IPS-18a (cell line): ENCODE measurements around the gene OPTC.

Experiments
- H3K27ac ChIP-seq: one replicate; pipeline ENCODE4 v1.5.1; 2013; ENCODE audit warnings: low read length
- H3K27me3 ChIP-seq: one replicate; pipeline ENCODE4 v1.6.1; 2013; ENCODE audit warnings: mild to moderate bottlenecking, low read length; ENCODE audit not compliant: control insufficient read depth, insufficient read depth
- H3K36me3 ChIP-seq: one replicate; pipeline ENCODE4 v1.6.1; 2013; ENCODE audit warnings: low read depth, low read length; ENCODE audit not compliant: control insufficient read depth
- H3K4me1 ChIP-seq: one replicate; pipeline ENCODE4 v1.6.1; 2013; ENCODE audit warnings: low read depth, low read length; ENCODE audit not compliant: control insufficient read depth
- H3K4me3 ChIP-seq: one replicate; pipeline ENCODE4 v1.5.1; 2013; ENCODE audit warnings: low read length
- H3K9ac ChIP-seq: one replicate; pipeline ENCODE4 v1.6.1; 2013; ENCODE audit warnings: mild to moderate bottlenecking, low read length, moderate library complexity
- H3K9me3 ChIP-seq: one replicate; pipeline ENCODE4 v1.6.1; 2013; ENCODE audit warnings: low read depth, low read length; ENCODE audit not compliant: control insufficient read depth

Gene OPTC

DNA sequence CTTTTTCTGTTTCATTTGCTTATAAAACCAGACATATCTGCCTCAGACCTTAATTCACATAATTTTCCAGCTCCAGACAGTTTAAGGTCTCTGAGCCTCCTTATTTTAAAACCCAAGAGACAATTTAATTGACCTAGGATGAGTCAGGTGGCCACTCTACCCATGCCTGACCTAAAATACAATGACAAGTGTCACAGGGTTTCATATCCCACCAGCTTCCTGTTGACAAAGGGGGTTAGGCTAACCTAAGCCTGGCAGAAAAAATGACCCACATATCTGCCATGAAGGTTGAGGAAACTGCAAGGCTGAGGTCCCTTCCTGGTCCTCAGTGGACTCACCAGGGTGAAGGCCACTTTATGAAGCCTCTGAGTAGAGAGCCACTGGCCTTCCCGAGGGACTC, 52.3 kb downstream of the OPTC start:
- peaks cover 41% of the 10 kb centered on the region for H3K4me1 ChIP-seq
- no peak overlapping the region for H3K9ac ChIP-seq
- H3K27ac ChIP-seq, result no peak overlapping the region
- H3K36me3 ChIP-seq, result no peaks in the 10 kb centered on the region
- no peaks in the 10 kb centered on the region for H3K27me3 ChIP-seq
- H3K4me3 ChIP-seq, result no peak overlapping the region
- no peaks in the 10 kb centered on the region for H3K9me3 ChIP-seq

- H3K27ac ChIP-seq, result no peak overlapping the region
- H3K4me3 ChIP-seq, result no peak overlapping the region
- peaks cover 41% of the 10 kb centered on the region for H3K4me1 ChIP-seq
- no peak overlapping the region for H3K9ac ChIP-seq
- no peaks in the 10 kb centered on the region for H3K27me3 ChIP-seq
- no peaks in the 10 kb centered on the region for H3K9me3 ChIP-seq
- H3K36me3 ChIP-seq, result no peaks in the 10 kb centered on the region
Observed at GRCh38 chr1:203547147-203547546, 53.2 kb downstream of the OPTC start.

DNA sequence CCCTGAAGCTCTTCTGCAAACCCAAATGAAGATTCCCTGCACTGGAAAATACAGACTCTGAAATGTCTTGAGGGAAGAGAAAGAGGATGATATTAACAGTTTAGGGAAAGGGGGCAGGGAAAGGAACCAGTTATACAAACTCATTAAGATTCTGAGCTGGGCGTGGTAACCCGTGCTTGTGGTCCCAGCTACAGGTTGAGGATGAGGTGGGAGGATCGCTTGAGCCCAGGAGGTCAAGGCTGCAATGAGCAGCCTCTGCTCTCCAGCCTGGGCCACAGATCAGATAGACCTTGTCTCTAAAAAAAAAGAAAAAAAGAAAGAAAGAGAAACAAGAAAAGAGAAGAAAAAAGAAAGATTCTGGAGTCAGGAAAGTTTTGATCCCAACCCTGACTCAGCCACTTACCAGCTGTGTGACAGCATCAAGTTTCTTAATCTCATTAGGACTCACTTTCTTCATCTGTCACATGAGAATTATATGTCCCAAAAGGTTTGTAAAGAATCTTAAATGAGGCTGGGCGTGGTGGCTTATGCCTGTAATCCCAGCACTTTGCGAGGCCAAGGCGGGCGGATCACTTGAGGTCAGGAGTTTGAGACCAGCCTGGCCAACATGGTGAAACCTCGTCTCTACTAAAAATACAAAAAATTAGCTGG, 53.9 kb downstream of the OPTC start:
- H3K27ac ChIP-seq, result no peak overlapping the region
- H3K4me3 ChIP-seq, result no peak overlapping the region
- no peaks in the 10 kb centered on the region for H3K9me3 ChIP-seq
- peaks cover 41% of the 10 kb centered on the region for H3K4me1 ChIP-seq
- no peaks in the 10 kb centered on the region for H3K36me3 ChIP-seq
- H3K9ac ChIP-seq, result no peak overlapping the region
- no peaks in the 10 kb centered on the region for H3K27me3 ChIP-seq

DNA sequence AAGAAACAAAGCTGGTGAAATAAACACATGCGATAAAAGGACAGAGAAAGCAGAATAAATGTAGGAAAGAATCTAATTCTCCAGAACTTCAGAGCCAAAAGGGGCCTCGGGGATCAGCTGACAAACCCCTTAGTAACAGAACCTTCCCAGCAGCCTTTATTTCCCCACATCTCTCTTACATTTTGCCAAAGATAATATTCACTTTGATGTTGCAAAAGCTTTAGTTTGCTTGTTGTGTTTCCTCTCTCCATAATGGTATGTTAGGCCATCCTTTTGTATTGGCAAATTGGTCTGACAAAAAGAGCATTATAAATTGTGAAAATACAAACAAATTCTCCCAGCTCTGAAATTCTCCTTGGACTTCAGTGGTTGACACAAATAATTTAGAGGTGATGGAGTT, 54.9 kb downstream of the OPTC start:
- H3K36me3 ChIP-seq, result no peaks in the 10 kb centered on the region
- no peaks in the 10 kb centered on the region for H3K9me3 ChIP-seq
- no peak overlapping the region for H3K9ac ChIP-seq
- no peak overlapping the region for H3K4me3 ChIP-seq
- H3K27me3 ChIP-seq, result no peaks in the 10 kb centered on the region
- no peak overlapping the region for H3K27ac ChIP-seq
- peaks cover 39% of the 10 kb centered on the region for H3K4me1 ChIP-seq

GRCh38 chr1:203549309-203549708, 55.4 kb downstream of the OPTC start:
- Histone ChIP-seq H3K9me3 (no peaks in the 10 kb centered on the region), H3K4me3 (no peak overlapping the region), H3K27me3 (no peaks in the 10 kb centered on the region), H3K36me3 (no peaks in the 10 kb centered on the region), H3K9ac (no peak overlapping the region), H3K4me1 (peaks cover 35% of the 10 kb centered on the region), H3K27ac (no peak overlapping the region)

DNA sequence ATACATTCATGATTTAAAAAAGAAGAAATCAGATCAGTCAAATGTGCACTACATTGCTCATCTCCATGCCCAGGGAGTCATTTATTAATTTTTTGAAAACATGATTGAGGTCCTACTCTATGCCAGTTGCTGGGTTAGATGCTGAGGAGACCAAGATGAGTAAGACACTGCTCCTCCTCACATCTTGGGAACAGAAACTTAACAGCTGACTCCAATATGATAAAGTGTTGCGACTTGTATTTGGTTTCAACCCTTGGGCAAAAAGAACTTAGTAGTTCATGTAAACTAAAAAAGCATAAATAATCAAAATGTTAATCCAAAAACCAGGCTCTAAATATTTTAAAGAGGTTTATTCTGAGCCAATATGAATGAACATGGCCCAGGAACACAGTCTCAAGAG, 56.9 kb downstream of the OPTC start:
- H3K27me3 ChIP-seq, result no peaks in the 10 kb centered on the region
- H3K9ac ChIP-seq, result no peak overlapping the region

DNA sequence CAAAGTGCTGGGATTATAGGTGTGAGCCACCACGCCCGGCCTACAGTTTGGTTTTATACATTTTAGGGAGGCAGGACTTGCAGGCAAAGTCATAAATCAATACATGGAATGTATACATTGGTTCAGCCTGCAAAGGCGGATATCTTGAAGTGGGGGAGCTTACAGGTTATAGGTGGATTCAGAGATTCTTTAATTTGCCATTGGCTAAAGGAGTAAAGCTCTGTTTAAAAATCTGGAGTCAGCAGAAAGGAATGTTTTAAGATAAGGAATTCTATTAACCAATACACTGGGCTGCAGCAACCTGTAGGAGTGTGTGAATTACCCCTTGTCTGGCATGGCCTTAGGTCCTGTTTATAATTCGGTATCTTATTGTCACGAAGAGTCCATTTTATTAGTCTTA, 57.6 kb downstream of the OPTC start:
- Histone ChIP-seq H3K27me3 (no peaks in the 10 kb centered on the region), H3K9ac (no peak overlapping the region), H3K4me1 (peaks cover 40% of the 10 kb centered on the region), H3K27ac (no peak overlapping the region), H3K4me3 (no peak overlapping the region), H3K9me3 (no peaks in the 10 kb centered on the region), H3K36me3 (no peaks in the 10 kb centered on the region)

More for the DNA sequence above, 56.9 kb downstream of the OPTC start:
- Histone ChIP-seq H3K9me3 (no peaks in the 10 kb centered on the region), H3K27ac (no peak overlapping the region), H3K4me1 (peaks cover 33% of the 10 kb centered on the region), H3K36me3 (no peaks in the 10 kb centered on the region), H3K4me3 (no peak overlapping the region)

DNA sequence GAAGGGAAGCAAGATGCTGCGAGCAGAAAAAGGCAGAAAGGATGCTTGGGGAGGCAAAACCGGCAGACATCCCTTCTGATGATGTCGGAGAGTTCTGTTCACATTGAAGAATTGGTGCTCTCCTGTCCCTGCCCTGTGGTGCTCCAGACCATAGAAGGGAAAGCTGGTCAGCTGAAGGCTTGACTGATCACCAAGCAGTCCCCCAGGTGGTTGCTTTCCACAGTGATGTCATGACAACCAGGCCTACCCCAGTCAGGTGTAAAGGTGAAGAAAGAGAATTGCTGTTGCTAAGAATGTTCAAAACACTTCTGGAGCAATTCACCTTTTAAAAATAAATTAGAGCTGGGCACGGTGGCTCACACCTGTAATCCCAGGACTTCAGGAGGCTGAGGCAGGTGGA, 59.5 kb downstream of the OPTC start:
- H3K4me3 ChIP-seq, result no peak overlapping the region
- no peak overlapping the region for H3K9ac ChIP-seq
- no peaks in the 10 kb centered on the region for H3K27me3 ChIP-seq
- H3K4me1 ChIP-seq, result peaks cover 33% of the 10 kb centered on the region
- H3K36me3 ChIP-seq, result no peaks in the 10 kb centered on the region
- H3K27ac ChIP-seq, result no peak overlapping the region
- H3K9me3 ChIP-seq, result no peaks in the 10 kb centered on the region

DNA sequence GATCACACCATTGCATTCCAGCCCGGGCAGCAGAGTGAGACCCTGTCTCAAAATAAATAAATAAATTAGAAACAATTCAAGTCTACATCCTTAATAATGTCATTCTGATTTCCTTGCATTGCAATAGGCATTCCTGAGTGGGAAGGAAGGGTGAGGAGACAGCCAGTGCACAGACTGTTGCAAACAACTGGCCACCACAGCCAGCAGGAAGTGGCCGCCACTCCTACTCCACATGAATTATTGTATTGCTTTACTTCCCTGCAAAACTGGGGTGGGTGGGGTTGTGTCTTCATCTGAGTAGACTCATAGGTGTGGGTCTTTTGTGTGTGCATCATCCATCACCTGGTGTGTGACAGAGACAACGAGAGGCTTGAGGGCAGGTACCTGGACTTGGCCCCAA, 60.1 kb downstream of the OPTC start:
- Histone ChIP-seq H3K4me3 (no peak overlapping the region), H3K27me3 (no peaks in the 10 kb centered on the region), H3K36me3 (no peaks in the 10 kb centered on the region), H3K27ac (no peak overlapping the region), H3K9ac (no peak overlapping the region), H3K4me1 (peaks cover 28% of the 10 kb centered on the region), H3K9me3 (no peaks in the 10 kb centered on the region)

DNA sequence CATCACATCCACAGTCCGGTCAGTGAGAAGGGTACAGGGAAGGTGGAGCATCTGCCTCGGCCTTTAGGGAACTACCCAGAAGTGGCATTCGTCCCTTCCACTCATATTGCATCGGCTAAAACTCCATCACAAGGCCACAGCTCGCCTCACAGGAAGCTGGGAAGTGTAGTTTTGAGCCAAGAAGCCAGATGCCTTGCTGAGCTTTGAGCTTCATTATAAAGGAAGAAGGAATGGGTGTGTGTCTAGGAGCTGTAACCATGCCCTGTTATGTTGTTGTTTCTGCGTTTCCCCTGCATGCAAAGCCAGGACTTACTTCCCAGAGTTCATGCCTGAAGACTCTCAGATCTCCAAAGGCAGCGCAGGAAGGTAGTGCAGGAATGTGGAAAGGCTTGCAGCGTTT, 61.1 kb downstream of the OPTC start:
- Histone ChIP-seq H3K27me3 (no peaks in the 10 kb centered on the region), H3K9me3 (no peaks in the 10 kb centered on the region), H3K4me3 (no peak overlapping the region), H3K36me3 (no peaks in the 10 kb centered on the region), H3K9ac (no peak overlapping the region), H3K27ac (no peak overlapping the region), H3K4me1 (peaks cover 24% of the 10 kb centered on the region)

GRCh38 chr1:203555511-203556046, 61.6 kb downstream of the OPTC start:
- no peaks in the 10 kb centered on the region for H3K9me3 ChIP-seq
- H3K27me3 ChIP-seq, result no peaks in the 10 kb centered on the region
- H3K9ac ChIP-seq, result peak overlapping the region; percentile 19
- H3K4me1 ChIP-seq, result peaks cover 24% of the 10 kb centered on the region
- peak overlapping the region; percentile 5 for H3K4me3 ChIP-seq
- no peaks in the 10 kb centered on the region for H3K36me3 ChIP-seq
- H3K27ac ChIP-seq, result no peak overlapping the region
